GM21619 (cell line): ENCODE results near the gene OR51B6.
"Not testable (repeated sequence)": the region's sequence is repeated elsewhere in the genome, so short reads cannot be mapped to it uniquely, and the experiment has no call there.

Experiments used
- ATAC-seq: cut with Tn5 transposase; IDR thresholded peaks from one replicate; pipeline ENCODE4 v1.9.1; 2021; ENCODE audit not compliant: unreplicated experiment

Gene OR51B6

DNA sequence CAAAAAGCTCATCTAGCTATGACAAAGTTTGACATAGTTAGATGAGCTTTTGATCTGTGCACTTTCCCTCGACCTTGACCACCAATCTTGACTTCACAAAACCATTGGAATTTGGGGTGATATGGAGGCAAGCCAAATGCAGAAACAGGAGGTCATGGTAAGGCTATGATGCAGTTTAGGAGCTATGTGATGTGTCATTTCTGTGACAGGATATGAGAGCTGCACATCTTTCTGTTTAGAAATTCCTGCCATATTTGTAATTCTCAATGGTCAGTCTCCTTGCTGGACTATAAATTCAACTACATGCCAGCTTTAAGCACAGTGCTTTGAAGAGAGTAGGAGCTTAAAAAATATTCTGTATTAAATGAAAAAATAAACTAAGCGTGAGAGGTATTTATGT is 12.9 kb downstream of the OR51B6 start:
- ATAC-seq = no peak

- ATAC-seq = not testable (repeated sequence)
These were observed 15.1 kb downstream of the OR51B6 start for GRCh38 chr11:5366365-5366764.

DNA sequence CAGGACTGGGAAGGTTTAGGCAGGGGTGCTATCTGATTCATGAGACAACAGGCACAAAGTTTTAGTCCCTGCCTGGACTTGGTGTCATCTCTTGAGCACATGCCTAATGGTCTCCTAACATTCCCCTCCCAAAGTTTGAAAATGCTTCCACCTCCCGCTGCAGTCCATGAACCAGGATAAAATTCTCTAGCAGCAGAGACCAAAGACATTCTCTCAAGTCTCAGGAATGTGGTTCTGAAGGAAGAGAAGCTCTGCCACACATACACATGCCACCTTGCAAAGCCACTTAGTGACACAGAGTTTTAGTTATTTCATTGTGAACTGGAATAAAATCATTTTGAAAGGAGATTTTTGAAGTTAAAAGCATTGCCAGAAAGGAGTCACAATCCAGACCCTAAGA is 15.5 kb downstream of the OR51B6 start:
- no peak for ATAC-seq

GRCh38 chr11:5367448-5368074 is 16.3 kb downstream of the OR51B6 start:
- no peak for ATAC-seq

DNA sequence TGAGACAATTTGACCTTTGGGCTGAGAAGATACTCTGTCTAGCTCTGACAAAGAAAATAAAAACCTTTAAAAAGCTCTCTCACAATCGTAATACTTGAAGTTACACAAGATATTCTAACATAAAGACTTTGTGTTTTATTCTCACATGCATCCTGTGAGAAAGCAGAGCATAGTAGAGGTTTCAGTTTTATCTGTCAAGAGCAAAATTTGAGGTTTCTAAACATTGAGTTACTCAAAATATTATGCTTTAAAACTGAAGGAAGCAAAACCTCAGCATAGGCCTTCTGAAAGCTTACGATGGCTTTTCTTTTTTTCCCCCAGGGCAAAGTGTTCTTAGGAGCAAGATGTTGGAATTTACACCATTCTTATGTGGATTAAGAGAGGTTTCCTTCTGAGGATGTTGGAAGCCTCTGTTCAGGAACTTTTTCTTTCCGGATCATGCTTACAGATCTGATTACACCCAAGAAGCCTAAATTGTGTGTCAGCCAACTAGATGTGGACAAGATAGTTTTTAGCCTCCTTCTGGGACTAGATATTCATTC is 17.3 kb downstream of the OR51B6 start:
- ATAC-seq = peak; percentile 64

DNA sequence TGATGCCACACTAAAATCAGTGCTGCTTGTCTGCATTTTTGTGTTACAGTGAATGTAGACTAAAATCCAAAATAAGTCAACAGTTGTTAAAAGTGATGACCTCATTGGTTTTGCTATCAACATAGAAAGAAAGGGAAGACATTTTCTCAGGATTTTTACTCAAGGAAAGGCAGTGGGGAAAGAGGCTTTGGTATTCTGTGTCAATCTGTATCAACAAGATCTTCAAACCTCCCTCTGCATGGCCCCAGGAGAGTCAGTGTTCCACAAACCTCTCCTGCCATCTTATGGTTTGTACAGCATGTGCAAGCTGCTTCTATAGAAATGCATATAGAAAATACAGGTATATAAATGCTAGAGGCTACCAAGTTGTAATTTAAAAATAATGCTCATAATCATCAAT is 18.5 kb downstream of the OR51B6 start:
- no peak for ATAC-seq

DNA sequence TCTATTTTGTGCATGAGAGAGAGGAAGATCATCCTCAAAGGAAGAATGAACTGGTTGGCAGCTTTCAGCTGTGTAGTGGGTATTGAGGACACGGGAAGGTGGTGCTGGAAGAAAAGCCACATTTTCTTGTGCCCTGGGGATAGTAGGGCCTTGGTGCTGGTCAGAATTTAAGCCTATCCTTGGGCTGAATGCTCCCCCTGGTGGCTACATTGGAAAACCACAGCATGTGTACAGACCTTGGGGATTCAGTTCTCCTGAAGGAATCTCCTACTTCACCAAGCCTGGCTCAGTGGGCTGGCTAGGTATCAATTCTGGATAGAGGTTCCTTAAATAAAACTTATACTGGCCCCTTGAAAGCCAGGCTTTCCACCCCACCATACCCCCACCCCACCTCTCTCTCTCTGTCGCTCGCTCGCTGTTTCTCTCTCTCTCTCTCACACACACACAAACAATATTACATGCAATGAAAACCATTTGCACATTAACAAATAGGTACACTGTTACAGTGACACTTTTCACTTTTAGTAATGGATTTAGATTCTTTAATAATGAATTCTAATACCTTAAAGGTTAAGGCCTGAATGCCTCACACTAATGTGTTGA is 29.5 kb downstream of the OR51B6 start:
- peak; percentile 93 for ATAC-seq

- ATAC-seq = no peak
These were observed 32.3 kb downstream of the OR51B6 start, which contains the start of gene OR51M1 for GRCh38 chr11:5383576-5383975. OR51M1 (plus strand) TSS chr11:5383812; CDS start chr11:5389399, 5,587 bp downstream.

- ATAC-seq = no peak
These were observed 33.0 kb downstream of the OR51B6 start for GRCh38 chr11:5384335-5384734.

- ATAC-seq = no peak
These were observed 38.9 kb downstream of the OR51B6 start for GRCh38 chr11:5390210-5390609.

- no peak for ATAC-seq
These were observed 42.8 kb downstream of the OR51B6 start for GRCh38 chr11:5394091-5394490.

GRCh38 chr11:5398936-5399335 is 47.6 kb downstream of the OR51B6 start:
- no peak for ATAC-seq
